H1 (cell line): Measurements from ENCODE around the gene BRME1.

ENCODE experiments used
- CREB1 ChIP-seq: IDR thresholded peaks from 2 replicates; pipeline ENCODE4 v1.6.1; 2012; ENCODE audit warnings: inconsistent platforms
- EP300 ChIP-seq, 2 experiments: IDR thresholded peaks; 1 replicate in 1 of 2; 2 replicates in 1 of 2; pipeline ENCODE4 v1.6.1; 2011 to 2012; ENCODE audit warnings: low read depth in 2 of 2, low read length in 2 of 2, mild to moderate bottlenecking in 2 of 2, borderline replicate concordance in 1 of 2, inconsistent platforms in 1 of 2, moderate library complexity in 1 of 2
- HDAC6 ChIP-seq: IDR thresholded peaks from one replicate; pipeline ENCODE4 v1.7.1; 2012; ENCODE audit warnings: low read depth, mild to moderate bottlenecking, inconsistent platforms, low read length, moderate library complexity
- KDM5A ChIP-seq: fragments of 200-600 bp; IDR thresholded peaks from 2 replicates; pipeline ENCODE4 v1.7.1; 2012; ENCODE audit warnings: mild to moderate bottlenecking, low read length, inconsistent platforms, mixed read lengths
- NANOG ChIP-seq: IDR thresholded peaks from 2 replicates; pipeline ENCODE4 v1.6.1; 2011; ENCODE audit warnings: low read length, low read depth, mild to moderate bottlenecking, inconsistent platforms; ENCODE audit not compliant: insufficient read depth, poor library complexity, severe bottlenecking
- POLR2A ChIP-seq, 2 experiments: IDR thresholded peaks; 1 replicate in 1 of 2; 2 replicates in 1 of 2; pipeline ENCODE4 v1.6.1; 2011; ENCODE audit warnings: low read depth in 2 of 2, low read length in 2 of 2, mild to moderate bottlenecking in 2 of 2; ENCODE audit errors: control extremely low read depth in 1 of 2
- POU5F1 ChIP-seq: IDR thresholded peaks from 2 replicates; pipeline ENCODE4 v1.6.1; 2011; ENCODE audit warnings: low read depth, mild to moderate bottlenecking, low read length, moderate library complexity
- SAP30 ChIP-seq: fragments of 300-600 bp; sonication (generic); IDR thresholded peaks from 2 replicates; pipeline ENCODE4 v1.7.1; 2012; ENCODE audit warnings: low read length, moderate library complexity, mild to moderate bottlenecking, inconsistent platforms; ENCODE audit not compliant: insufficient read depth, insufficient replicate concordance
- TF ChIP-seq, protein P1 (sequence below), 3 experiments: IDR thresholded peaks; 1 replicate in 2 of 3; 2 replicates in 1 of 3; pipeline versions ENCODE4 v1.5.1 to v1.6.1; 2011; ENCODE audit warnings: low read length in 3 of 3, mild to moderate bottlenecking in 3 of 3, inconsistent platforms in 2 of 3, low read depth in 1 of 3, moderate library complexity in 1 of 3; ENCODE audit not compliant: insufficient read depth in 1 of 3; ENCODE audit errors: control extremely low read depth in 1 of 3
- TF ChIP-seq, protein P2 (sequence below): IDR thresholded peaks from 2 replicates; pipeline ENCODE4 v1.6.1; 2011; ENCODE audit warnings: low read depth, mild to moderate bottlenecking, low read length; ENCODE audit not compliant: insufficient read depth

DNA sequence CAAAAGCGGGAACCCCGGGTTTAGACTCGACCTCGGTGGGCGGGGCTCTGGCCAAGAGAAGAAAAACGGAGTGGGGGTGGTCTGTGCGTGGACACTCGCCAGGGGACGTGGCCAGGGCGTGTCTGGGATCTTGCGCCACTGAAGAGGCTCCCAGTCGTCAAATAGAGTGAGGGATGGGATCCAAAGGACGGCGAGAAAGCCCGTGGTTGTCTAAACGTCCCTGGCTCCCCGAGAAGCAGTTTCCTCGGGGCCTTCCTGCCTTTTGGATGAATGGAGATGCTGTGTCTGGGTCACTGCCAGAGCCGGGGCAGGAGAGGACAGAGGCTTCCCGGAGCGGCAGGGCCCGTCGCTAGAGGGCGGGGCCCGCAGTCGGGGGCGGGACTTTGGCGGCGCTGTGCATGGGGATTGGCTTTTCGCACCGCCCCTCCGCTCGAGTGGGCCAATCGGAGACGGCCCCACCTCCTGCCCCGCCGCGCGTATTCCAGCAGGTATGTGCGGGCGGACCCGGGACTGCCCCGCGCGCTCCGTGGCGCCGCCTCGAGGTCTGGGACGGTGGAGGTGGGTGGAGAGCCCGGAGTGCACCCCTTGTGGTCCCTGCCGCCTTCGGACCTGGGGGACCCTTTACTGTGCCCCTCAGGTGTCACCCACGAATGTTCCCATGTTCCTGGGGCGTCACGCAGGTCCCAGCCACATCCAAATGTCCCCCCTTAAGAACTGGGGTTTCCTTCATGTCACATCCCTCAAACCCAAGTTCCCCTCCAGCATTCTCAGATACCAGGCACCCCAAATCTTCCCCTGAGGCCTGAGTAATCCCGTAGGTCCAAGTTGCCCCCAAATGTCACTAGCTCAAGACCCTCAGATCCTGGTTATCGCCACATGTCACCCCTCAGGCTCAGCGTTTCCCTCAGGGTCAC is 72.3 kb downstream of the BRME1 start:
- TF ChIP-seq, protein P1, sequence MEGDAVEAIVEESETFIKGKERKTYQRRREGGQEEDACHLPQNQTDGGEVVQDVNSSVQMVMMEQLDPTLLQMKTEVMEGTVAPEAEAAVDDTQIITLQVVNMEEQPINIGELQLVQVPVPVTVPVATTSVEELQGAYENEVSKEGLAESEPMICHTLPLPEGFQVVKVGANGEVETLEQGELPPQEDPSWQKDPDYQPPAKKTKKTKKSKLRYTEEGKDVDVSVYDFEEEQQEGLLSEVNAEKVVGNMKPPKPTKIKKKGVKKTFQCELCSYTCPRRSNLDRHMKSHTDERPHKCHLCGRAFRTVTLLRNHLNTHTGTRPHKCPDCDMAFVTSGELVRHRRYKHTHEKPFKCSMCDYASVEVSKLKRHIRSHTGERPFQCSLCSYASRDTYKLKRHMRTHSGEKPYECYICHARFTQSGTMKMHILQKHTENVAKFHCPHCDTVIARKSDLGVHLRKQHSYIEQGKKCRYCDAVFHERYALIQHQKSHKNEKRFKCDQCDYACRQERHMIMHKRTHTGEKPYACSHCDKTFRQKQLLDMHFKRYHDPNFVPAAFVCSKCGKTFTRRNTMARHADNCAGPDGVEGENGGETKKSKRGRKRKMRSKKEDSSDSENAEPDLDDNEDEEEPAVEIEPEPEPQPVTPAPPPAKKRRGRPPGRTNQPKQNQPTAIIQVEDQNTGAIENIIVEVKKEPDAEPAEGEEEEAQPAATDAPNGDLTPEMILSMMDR (IDR thresholded peaks at IDR 0.05; ENCODE audit: control extremely low read depth in 1 of 3, insufficient read depth in 1 of 3, low read depth in 1 of 3, low read length in 3 of 3): peak; percentile 74 to 97 (median 75)
- no peak for TF ChIP-seq KDM5A
- TF ChIP-seq POLR2A (IDR thresholded peaks at IDR 0.05; ENCODE audit: control extremely low read depth in 1 of 2, low read depth in 2 of 2, low read length in 2 of 2): peak in 1 of 2 experiments; percentile 70; a peak in 2 of 3 replicates
- TF ChIP-seq POU5F1: no peak
- no peak for TF ChIP-seq NANOG
- TF ChIP-seq HDAC6: no peak
- peak; percentile 61 for TF ChIP-seq CREB1
- TF ChIP-seq SAP30: no peak
- TF ChIP-seq, protein P2, sequence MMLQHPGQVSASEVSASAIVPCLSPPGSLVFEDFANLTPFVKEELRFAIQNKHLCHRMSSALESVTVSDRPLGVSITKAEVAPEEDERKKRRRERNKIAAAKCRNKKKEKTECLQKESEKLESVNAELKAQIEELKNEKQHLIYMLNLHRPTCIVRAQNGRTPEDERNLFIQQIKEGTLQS: no peak
- no peak for TF ChIP-seq EP300 (IDR thresholded peaks at IDR 0.05; ENCODE audit: borderline replicate concordance in 1 of 2, low read depth in 2 of 2, low read length in 2 of 2)
